ENCODE data around the gene CD47.

DNA sequence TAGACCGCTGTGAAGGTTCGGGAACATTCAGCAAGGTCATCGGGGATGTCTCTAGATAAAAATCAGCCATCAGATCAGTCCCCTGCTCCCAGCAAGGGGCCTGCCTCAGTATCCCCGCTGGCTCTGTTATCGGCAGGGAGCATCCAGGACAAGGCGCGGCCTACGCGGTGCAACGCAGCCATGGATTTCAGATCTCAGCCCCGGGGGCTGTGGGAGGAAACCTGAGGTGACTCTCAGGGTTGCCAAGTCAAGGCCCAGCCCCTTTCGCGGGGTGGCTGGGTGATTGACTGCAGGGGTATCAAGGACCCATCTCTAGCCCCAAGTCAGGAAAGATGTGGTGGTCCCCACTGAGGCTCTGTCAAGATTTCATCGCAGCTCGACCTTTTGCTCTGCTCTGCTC is 23.1 kb upstream of the CD47 start:
- TF ChIP-seq EZH2 (IDR thresholded peaks at IDR 0.05) (no peak), TCF7L2 (IDR thresholded peaks at IDR 0.05; ENCODE audit: borderline replicate concordance, extremely low read depth, insufficient read depth, insufficient read length) (no peak), POLR2AphosphoS5 (IDR thresholded peaks at IDR 0.05; ENCODE audit: low read depth, low read length) (no peak), RAD21 (IDR thresholded peaks at IDR 0.05; ENCODE audit: low read depth) (no peak), CEBPB (IDR thresholded peaks at IDR 0.05; ENCODE audit: low read depth) (no peak)
- TF ChIP-seq, protein P1, sequence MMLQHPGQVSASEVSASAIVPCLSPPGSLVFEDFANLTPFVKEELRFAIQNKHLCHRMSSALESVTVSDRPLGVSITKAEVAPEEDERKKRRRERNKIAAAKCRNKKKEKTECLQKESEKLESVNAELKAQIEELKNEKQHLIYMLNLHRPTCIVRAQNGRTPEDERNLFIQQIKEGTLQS (IDR thresholded peaks at IDR 0.05), result no peak
- TF ChIP-seq, protein P2, sequence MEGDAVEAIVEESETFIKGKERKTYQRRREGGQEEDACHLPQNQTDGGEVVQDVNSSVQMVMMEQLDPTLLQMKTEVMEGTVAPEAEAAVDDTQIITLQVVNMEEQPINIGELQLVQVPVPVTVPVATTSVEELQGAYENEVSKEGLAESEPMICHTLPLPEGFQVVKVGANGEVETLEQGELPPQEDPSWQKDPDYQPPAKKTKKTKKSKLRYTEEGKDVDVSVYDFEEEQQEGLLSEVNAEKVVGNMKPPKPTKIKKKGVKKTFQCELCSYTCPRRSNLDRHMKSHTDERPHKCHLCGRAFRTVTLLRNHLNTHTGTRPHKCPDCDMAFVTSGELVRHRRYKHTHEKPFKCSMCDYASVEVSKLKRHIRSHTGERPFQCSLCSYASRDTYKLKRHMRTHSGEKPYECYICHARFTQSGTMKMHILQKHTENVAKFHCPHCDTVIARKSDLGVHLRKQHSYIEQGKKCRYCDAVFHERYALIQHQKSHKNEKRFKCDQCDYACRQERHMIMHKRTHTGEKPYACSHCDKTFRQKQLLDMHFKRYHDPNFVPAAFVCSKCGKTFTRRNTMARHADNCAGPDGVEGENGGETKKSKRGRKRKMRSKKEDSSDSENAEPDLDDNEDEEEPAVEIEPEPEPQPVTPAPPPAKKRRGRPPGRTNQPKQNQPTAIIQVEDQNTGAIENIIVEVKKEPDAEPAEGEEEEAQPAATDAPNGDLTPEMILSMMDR (IDR thresholded peaks at IDR 0.05 in 2 of 3, conservative IDR thresholded peaks at IDR 0.05 in 1 of 3; ENCODE audit: borderline replicate concordance in 1 of 3, insufficient read depth in 1 of 3, low read depth in 2 of 3, low read length in 2 of 3), result no peak
